PC-9 (cell line): Measurements from ENCODE around the gene JMJD8.

Experiments used
- EZH2 ChIP-seq: fragments of 200-600 bp; sonication (generic); IDR thresholded peaks from 2 replicates; pipeline ENCODE4 v1.8.0; 2017; ENCODE audit warnings: antibody characterized with exemption, low read depth
- TF ChIP-seq, protein P1 (sequence below): fragments of 200-600 bp; sonication (generic); conservative IDR thresholded peaks from 2 replicates; pipeline ENCODE4 v1.6.1; 2017; ENCODE audit warnings: mixed run types, antibody characterized with exemption, mild to moderate bottlenecking, moderate library complexity

DNA sequence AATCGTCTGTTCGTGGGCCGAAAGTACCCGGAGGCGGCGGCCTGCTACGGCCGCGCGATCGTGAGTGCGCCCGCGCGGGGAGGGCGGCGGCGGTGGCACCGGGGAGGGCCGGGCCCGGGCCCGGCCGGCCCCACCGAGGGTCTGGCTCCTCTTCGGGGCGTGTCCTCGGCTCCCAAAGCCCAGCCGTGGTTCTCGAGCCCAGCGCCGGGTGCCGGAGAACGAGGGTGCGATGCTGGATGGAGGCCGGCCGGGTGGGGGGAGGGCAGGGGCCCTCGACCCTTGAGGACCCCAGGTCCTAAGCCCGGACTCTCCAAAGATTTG, 3.5 kb downstream of the JMJD8 start:
- TF ChIP-seq, protein P1, sequence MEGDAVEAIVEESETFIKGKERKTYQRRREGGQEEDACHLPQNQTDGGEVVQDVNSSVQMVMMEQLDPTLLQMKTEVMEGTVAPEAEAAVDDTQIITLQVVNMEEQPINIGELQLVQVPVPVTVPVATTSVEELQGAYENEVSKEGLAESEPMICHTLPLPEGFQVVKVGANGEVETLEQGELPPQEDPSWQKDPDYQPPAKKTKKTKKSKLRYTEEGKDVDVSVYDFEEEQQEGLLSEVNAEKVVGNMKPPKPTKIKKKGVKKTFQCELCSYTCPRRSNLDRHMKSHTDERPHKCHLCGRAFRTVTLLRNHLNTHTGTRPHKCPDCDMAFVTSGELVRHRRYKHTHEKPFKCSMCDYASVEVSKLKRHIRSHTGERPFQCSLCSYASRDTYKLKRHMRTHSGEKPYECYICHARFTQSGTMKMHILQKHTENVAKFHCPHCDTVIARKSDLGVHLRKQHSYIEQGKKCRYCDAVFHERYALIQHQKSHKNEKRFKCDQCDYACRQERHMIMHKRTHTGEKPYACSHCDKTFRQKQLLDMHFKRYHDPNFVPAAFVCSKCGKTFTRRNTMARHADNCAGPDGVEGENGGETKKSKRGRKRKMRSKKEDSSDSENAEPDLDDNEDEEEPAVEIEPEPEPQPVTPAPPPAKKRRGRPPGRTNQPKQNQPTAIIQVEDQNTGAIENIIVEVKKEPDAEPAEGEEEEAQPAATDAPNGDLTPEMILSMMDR, result no peak
- TF ChIP-seq EZH2, result no peak
